PC-3 (cell line): ENCODE measurements around the gene PHF19. TPM values are rescaled to one million over a fixed set of nuclear protein-coding genes. Genes with fewer than 3 reads are reported as not detected.

Source experiments
- ATAC-seq: fragments of 200-7000 bp; cut with Tn5 transposase; 2 replicates; pipeline ENCODE4 v1.9.1; 2020; ENCODE audit warnings: mild to moderate bottlenecking, moderate library complexity
- BruUV-seq: library from RNA; stranded (reverse); fragments of 400-500 nt; replicated peaks from 2 replicates; lab custom pipeline; 2021; lab: Mats Ljungman, UMichigan
- CTCF ChIA-PET: fragments of 300-600 bp; sonication (Branson Sonifier 250); formaldehyde crosslinking; loops from one replicate; lab custom pipeline; 2022; ENCODE audit warnings: antibody characterized with exemption; lab: Charles Lee
- POLR2A ChIA-PET: fragments of 300-600 bp; sonication (Branson Sonifier 250); formaldehyde crosslinking; loops from one replicate; lab custom pipeline; 2022; ENCODE audit warnings: antibody characterized with exemption; ENCODE audit not compliant: unreplicated experiment; lab: Charles Lee
- DNase-seq: peaks from one replicate; pipeline ENCODE4 v3.0.0-alpha.2; 2015
- H2AFZ ChIP-seq: fragments of 300-600 bp; sonication (generic); 2 replicates; pipeline ENCODE4 v1.6.0; 2016; ENCODE audit warnings: antibody characterized with exemption, low read length
- H3F3A ChIP-seq: fragments of 300-600 bp; sonication (generic); one replicate; pipeline ENCODE4 v1.6.0; 2017; ENCODE audit warnings: antibody characterized with exemption, low read length, control low read depth, mild to moderate bottlenecking; ENCODE audit not compliant: unreplicated experiment
- H3K27ac ChIP-seq: fragments of 300-600 bp; sonication (generic); 2 replicates; pipeline ENCODE4 v1.5.1; 2016; ENCODE audit warnings: mild to moderate bottlenecking, low read length
- H3K27me3 ChIP-seq: fragments of 300-600 bp; sonication (generic); 2 replicates; pipeline ENCODE4 v1.6.1; 2016; ENCODE audit warnings: low read length, mixed read lengths
- H3K36me3 ChIP-seq: fragments of 300-600 bp; sonication (generic); 2 replicates; pipeline ENCODE4 v1.6.1; 2016; ENCODE audit warnings: low read depth, mixed run types, low read length, mixed read lengths
- H3K4me1 ChIP-seq: fragments of 300-600 bp; sonication (generic); 2 replicates; pipeline ENCODE4 v1.5.1; 2016; ENCODE audit warnings: low read length; ENCODE audit not compliant: insufficient read depth
- H3K4me2 ChIP-seq: fragments of 300-600 bp; sonication (generic); 2 replicates; pipeline ENCODE4 v1.6.0; 2016; ENCODE audit warnings: low read length
- H3K4me3 ChIP-seq: fragments of 300-600 bp; sonication (generic); 2 replicates; pipeline ENCODE4 v1.5.1; 2016; ENCODE audit warnings: mild to moderate bottlenecking, low read length, mixed read lengths
- H3K79me2 ChIP-seq: fragments of 300-600 bp; sonication (generic); 2 replicates; pipeline ENCODE4 v1.6.1; 2017; ENCODE audit warnings: low read length, mixed read lengths
- H3K9ac ChIP-seq: fragments of 300-600 bp; sonication (generic); 2 replicates; pipeline ENCODE4 v1.6.0; 2016; ENCODE audit warnings: mild to moderate bottlenecking, low read length
- H3K9me2 ChIP-seq: fragments of 300-600 bp; sonication (generic); replicated peaks from 2 replicates; pipeline ENCODE4 v1.6.1; 2016; ENCODE audit warnings: mixed run types, low read length, mixed read lengths
- H3K9me3 ChIP-seq: fragments of 300-600 bp; sonication (generic); 2 replicates; pipeline ENCODE4 v1.6.1; 2016; ENCODE audit warnings: low read length, mixed read lengths
- H4K20me1 ChIP-seq: fragments of 300-600 bp; sonication (generic); 2 replicates; pipeline ENCODE4 v1.6.1; 2016; ENCODE audit warnings: low read length, mixed read lengths
- EZH2 ChIP-seq: fragments of 300-600 bp; sonication (generic); IDR thresholded peaks from one replicate; pipeline ENCODE4 v1.6.1; 2017; ENCODE audit warnings: antibody characterized with exemption, mild to moderate bottlenecking, low read length; ENCODE audit not compliant: unreplicated experiment
- EZH2phosphoT487 ChIP-seq: fragments of 300-600 bp; sonication (generic); IDR thresholded peaks from 2 replicates; pipeline ENCODE4 v1.6.1; 2018; ENCODE audit warnings: mild to moderate bottlenecking, antibody characterized with exemption, low read length, borderline replicate concordance
- intact Hi-C: fragments of 100-400 bp; cut with micrococcal nuclease; formaldehyde crosslinking; loops from 2 replicates; pipeline ENCODE4 v1.9.0; 2023
- total RNA-seq: library from RNA; depleted of rRNA; stranded (reverse); fragments of >200 nt; gene quantifications from 2 replicates; pipeline ENCODE4 v1.2.3, GENCODE V29; 2014
- TF ChIP-seq, protein P1 (sequence below): fragments of 300-600 bp; sonication (generic); conservative IDR thresholded peaks from 2 replicates; pipeline ENCODE4 v1.5.1; 2017; ENCODE audit warnings: antibody characterized with exemption, low read depth, mild to moderate bottlenecking, low read length

Gene PHF19
- total RNA-seq, 1 experiment from 2014 or later = 104 TPM

DNA sequence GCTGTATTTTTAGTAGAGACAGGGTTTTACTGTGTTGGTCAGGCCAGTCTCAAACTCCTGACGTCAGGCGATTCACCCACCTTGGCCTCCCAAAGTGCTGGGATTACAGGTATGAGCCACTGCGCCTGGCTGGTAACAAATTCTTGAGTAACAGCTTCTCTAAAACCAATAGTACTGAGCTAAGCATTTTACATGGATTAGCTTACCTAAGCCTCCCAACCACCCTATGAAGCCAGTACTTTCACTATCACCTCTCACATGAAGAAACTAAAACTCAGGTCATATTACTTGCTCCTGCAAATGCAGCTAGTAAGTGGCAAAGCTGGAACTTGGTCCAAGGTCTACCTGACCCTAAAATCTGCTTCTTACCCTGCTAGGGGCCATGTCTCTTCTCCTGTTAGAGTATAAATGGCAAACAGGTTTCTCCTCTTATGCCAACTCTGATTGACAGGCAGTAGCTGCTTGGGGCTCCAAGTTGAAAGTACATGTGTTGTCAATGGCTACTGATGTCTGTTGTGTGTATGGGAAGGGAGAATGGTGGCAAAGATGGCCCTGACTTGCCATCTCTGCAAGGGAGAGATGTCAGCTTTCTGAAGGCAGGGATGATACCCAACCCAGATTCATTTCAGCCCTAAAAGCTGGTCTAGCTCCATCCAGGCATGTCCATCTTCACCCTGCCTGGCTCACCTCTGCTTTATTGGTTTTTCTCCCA is 4.0 kb downstream of the PHF19 start:
- Histone ChIP-seq H3K9me3 (no peaks in the 10 kb centered on the region), H3F3A (no peaks in the 10 kb centered on the region), H3K79me2 (peaks cover 30% of the 10 kb centered on the region), H3K27me3 (no peaks in the 10 kb centered on the region), H2AFZ (no peak overlapping the region), H3K4me1 (peaks cover 45% of the 10 kb centered on the region), H3K4me3 (no peak overlapping the region), H3K36me3 (peaks cover 20% of the 10 kb centered on the region), H3K9ac (no peak overlapping the region), H3K27ac (peak overlapping the region; percentile 9; the same call in 1 of the 2 replicates), H3K4me2 (peak overlapping the region; percentile 47), H3K9me2 (no peaks in the 10 kb centered on the region), H4K20me1 (no peaks in the 10 kb centered on the region)
- POLR2A ChIA-PET = interaction anchor here (0.5 kb wide), 1 partner anchor 11 kb away, joined by 8 read pairs; no protein-coding TSS in a partner anchor
- no peak for DNase-seq
- no TSS peak for BruUV-seq
- no peak for ATAC-seq
- intact Hi-C loops = no loop called here
- no peak for TF ChIP-seq EZH2phosphoT487
- no peak for TF ChIP-seq EZH2
- TF ChIP-seq, protein P1, sequence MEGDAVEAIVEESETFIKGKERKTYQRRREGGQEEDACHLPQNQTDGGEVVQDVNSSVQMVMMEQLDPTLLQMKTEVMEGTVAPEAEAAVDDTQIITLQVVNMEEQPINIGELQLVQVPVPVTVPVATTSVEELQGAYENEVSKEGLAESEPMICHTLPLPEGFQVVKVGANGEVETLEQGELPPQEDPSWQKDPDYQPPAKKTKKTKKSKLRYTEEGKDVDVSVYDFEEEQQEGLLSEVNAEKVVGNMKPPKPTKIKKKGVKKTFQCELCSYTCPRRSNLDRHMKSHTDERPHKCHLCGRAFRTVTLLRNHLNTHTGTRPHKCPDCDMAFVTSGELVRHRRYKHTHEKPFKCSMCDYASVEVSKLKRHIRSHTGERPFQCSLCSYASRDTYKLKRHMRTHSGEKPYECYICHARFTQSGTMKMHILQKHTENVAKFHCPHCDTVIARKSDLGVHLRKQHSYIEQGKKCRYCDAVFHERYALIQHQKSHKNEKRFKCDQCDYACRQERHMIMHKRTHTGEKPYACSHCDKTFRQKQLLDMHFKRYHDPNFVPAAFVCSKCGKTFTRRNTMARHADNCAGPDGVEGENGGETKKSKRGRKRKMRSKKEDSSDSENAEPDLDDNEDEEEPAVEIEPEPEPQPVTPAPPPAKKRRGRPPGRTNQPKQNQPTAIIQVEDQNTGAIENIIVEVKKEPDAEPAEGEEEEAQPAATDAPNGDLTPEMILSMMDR = no peak
- CTCF ChIA-PET = no interaction called here

DNA sequence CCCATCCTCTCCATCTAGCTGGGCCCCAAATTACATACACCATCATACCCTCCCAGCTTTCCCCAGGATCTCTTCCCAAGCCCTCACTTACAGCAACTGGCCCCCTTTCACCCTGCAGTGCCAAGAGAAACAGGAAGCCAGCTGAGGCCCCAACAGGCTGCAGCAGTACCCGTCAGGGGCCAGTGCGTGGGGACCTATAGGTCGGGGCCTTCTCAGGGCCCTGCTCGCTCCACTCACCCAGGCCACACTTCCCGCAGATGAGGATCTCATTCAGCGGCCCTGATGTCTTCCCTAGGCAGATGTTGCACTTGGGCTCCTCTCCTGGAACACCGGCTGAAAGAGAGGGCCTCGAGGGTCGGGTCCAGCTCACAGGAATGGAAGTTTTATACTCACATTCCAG is 6.8 kb downstream of the PHF19 start:
- Histone ChIP-seq H3K9ac (no peak overlapping the region), H3K9me3 (no peaks in the 10 kb centered on the region), H3K27me3 (no peaks in the 10 kb centered on the region), H3K4me1 (peaks cover 31% of the 10 kb centered on the region), H3K79me2 (peaks cover 21% of the 10 kb centered on the region), H3F3A (no peaks in the 10 kb centered on the region), H2AFZ (no peak overlapping the region), H3K36me3 (peaks cover 25% of the 10 kb centered on the region), H4K20me1 (no peaks in the 10 kb centered on the region), H3K4me3 (no peak overlapping the region), H3K27ac (no peak overlapping the region), H3K9me2 (no peaks in the 10 kb centered on the region), H3K4me2 (no peak overlapping the region)
- ATAC-seq (no peak), DNase-seq (no peak)
- POLR2A ChIA-PET = no interaction called here
- CTCF ChIA-PET = no interaction called here
- no TSS peak for BruUV-seq
- intact Hi-C loops = no loop called here
- TF ChIP-seq, protein P1 = no peak
- no peak for TF ChIP-seq EZH2
- no peak for TF ChIP-seq EZH2phosphoT487

DNA sequence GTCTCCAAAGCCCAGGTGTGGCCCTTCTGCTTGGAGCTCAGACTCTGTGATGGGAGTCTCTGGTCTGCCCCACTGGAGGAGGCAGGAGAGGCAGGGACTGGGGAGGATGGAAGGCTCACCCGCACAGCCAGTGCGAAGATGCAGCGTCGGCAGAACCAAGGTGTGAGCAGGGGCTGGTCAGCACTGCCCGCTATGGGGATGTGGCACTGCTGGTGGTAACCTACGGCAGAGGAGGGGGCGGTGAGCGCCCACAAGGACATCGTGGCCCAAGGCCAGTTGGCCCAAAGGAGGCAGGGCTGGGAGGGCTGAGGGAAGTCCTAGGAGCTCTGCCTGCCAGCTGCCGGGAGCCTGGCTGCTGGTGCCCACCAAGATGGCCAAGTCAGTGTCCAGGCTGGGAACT is 7.3 kb downstream of the PHF19 start:
- intact Hi-C loops = no loop called here
- Histone ChIP-seq H3K4me2 (no peak overlapping the region), H3K79me2 (peaks cover 16% of the 10 kb centered on the region), H3K4me1 (peaks cover 26% of the 10 kb centered on the region), H3K4me3 (no peak overlapping the region), H3K9me2 (no peaks in the 10 kb centered on the region), H3K9me3 (no peaks in the 10 kb centered on the region), H4K20me1 (no peaks in the 10 kb centered on the region), H3K36me3 (peaks cover 25% of the 10 kb centered on the region), H2AFZ (no peak overlapping the region), H3K27me3 (no peaks in the 10 kb centered on the region), H3K27ac (no peak overlapping the region), H3F3A (no peaks in the 10 kb centered on the region), H3K9ac (no peak overlapping the region)
- BruUV-seq = no TSS peak
- no peak for DNase-seq
- POLR2A ChIA-PET = no interaction called here
- no peak for ATAC-seq
- CTCF ChIA-PET = no interaction called here
- TF ChIP-seq EZH2 (no peak), EZH2phosphoT487 (no peak)
- TF ChIP-seq, protein P1 = no peak
